SK-N-SH treated with all-trans-retinoic acid at 6 μM for 48 hours (cell line): ENCODE measurements around the gene KAT6B.

Source experiments
- CSDC2 ChIP-seq: fragments of 250-450 bp; sonication (Bioruptor Pico); IDR thresholded peaks from 2 replicates; pipeline ENCODE4 v1.5.0; 2020; ENCODE audit warnings: mild to moderate bottlenecking, moderate library complexity
- CSRNP3 ChIP-seq: fragments of 250-450 bp; sonication (Bioruptor Pico); IDR thresholded peaks from 2 replicates; pipeline ENCODE4 v1.5.1; 2021; ENCODE audit warnings: mild to moderate bottlenecking, moderate library complexity
- GLIS3 ChIP-seq: fragments of 250-450 bp; sonication (Bioruptor Pico); IDR thresholded peaks from 2 replicates; pipeline ENCODE4 v1.5.0; 2020; ENCODE audit warnings: mild to moderate bottlenecking, moderate library complexity
- OSR1 ChIP-seq: fragments of 250-450 bp; sonication (Bioruptor Pico); IDR thresholded peaks from 2 replicates; pipeline ENCODE4 v1.8.0; 2022; ENCODE audit warnings: moderate library complexity, mild to moderate bottlenecking, inconsistent platforms
- PATZ1 ChIP-seq: fragments of 250-450 bp; sonication (Bioruptor Pico); IDR thresholded peaks from 2 replicates; pipeline ENCODE4 v1.8.0; 2020; ENCODE audit warnings: mild to moderate bottlenecking, moderate library complexity, borderline replicate concordance
- RARB ChIP-seq: fragments of 250-450 bp; sonication (Bioruptor Pico); IDR thresholded peaks from 2 replicates; pipeline ENCODE4 v1.8.0; 2021; ENCODE audit warnings: mild to moderate bottlenecking, moderate library complexity
- TOX ChIP-seq: fragments of 250-450 bp; sonication (Bioruptor Pico); IDR thresholded peaks from 2 replicates; pipeline ENCODE4 v1.8.0; 2021; ENCODE audit warnings: mild to moderate bottlenecking, moderate library complexity, borderline replicate concordance
- ZFP3 ChIP-seq: fragments of 250-450 bp; sonication (Bioruptor Pico); IDR thresholded peaks from 2 replicates; pipeline ENCODE4 v1.5.0; 2020; ENCODE audit warnings: mild to moderate bottlenecking, moderate library complexity
- ZNF565 ChIP-seq: fragments of 450-650 bp; formaldehyde crosslinking; conservative IDR thresholded peaks from 2 replicates; pipeline ENCODE4 v1.5.0; 2020; ENCODE audit warnings: low read depth, mild to moderate bottlenecking, moderate library complexity

GRCh38 chr10:74901301-74901700, 74.9 kb downstream of the KAT6B start:
- no peak for TF ChIP-seq RARB (CRISPR knock-in tag)
- no peak for TF ChIP-seq PATZ1 (CRISPR knock-in tag)
- no peak for TF ChIP-seq CSRNP3 (CRISPR knock-in tag)
- TF ChIP-seq ZFP3 (CRISPR knock-in tag): no peak
- no peak for TF ChIP-seq ZNF565 (CRISPR knock-in tag)
- TF ChIP-seq OSR1 (CRISPR knock-in tag): no peak
- TF ChIP-seq GLIS3 (CRISPR knock-in tag): no peak
- no peak for TF ChIP-seq TOX (CRISPR knock-in tag)
- no peak for TF ChIP-seq CSDC2 (CRISPR knock-in tag)
